GM23338 (cell line): Measurements from ENCODE around the gene PDIA6. TPM values are rescaled to one million over a fixed set of nuclear protein-coding genes. Genes with fewer than 3 reads are reported as not detected.

Source experiments
- ATAC-seq: fragments of 200-7000 bp; cut with Tn5 transposase; 3 replicates; pipeline ENCODE4 v1.9.1; 2020
- DNase-seq: peaks from one replicate; pipeline ENCODE4 v3.0.0-alpha.2; 2015; ENCODE audit warnings: low spot score
- H2AFZ ChIP-seq: fragments of 200-600 bp; sonication (generic); 2 replicates; pipeline ENCODE4 v1.8.0; 2016; ENCODE audit warnings: antibody characterized with exemption, mild to moderate bottlenecking, moderate library complexity
- H3F3A ChIP-seq: fragments of 200-600 bp; sonication (generic); replicated peaks from 2 replicates; pipeline ENCODE4 v1.8.0; 2017; ENCODE audit warnings: antibody characterized with exemption, mixed run types, low read depth
- H3K27ac ChIP-seq: fragments of 200-600 bp; sonication (generic); 2 replicates; pipeline ENCODE4 v1.6.1; 2016; ENCODE audit warnings: low read depth
- H3K27me3 ChIP-seq: fragments of 200-600 bp; sonication (generic); 2 replicates; pipeline ENCODE4 v1.8.0; 2016; ENCODE audit warnings: mild to moderate bottlenecking, mixed run types, moderate library complexity; ENCODE audit not compliant: insufficient read depth
- H3K36me3 ChIP-seq: fragments of 200-600 bp; sonication (generic); 2 replicates; pipeline ENCODE4 v1.8.0; 2016; ENCODE audit warnings: mild to moderate bottlenecking; ENCODE audit not compliant: insufficient read depth
- H3K4me1 ChIP-seq: fragments of 200-600 bp; sonication (generic); 2 replicates; pipeline ENCODE4 v1.8.0; 2016; ENCODE audit warnings: mild to moderate bottlenecking, moderate library complexity; ENCODE audit not compliant: insufficient read depth
- H3K4me2 ChIP-seq: fragments of 200-600 bp; sonication (generic); 2 replicates; pipeline ENCODE4 v1.7.1; 2017; ENCODE audit warnings: mixed run types
- H3K4me3 ChIP-seq: fragments of 200-600 bp; sonication (generic); 2 replicates; pipeline ENCODE4 v1.6.1; 2016; ENCODE audit warnings: mixed run types
- H3K79me2 ChIP-seq: fragments of 200-600 bp; sonication (generic); replicated peaks from 2 replicates; pipeline ENCODE4 v1.8.0; 2017; ENCODE audit warnings: mild to moderate bottlenecking; ENCODE audit not compliant: insufficient read depth
- H3K9me2 ChIP-seq: fragments of 200-600 bp; sonication (generic); 2 replicates; pipeline ENCODE4 v1.8.0; 2017; ENCODE audit not compliant: insufficient read depth
- H4K20me1 ChIP-seq: fragments of 200-600 bp; sonication (generic); replicated peaks from 2 replicates; pipeline ENCODE4 v1.8.0; 2017; ENCODE audit warnings: mild to moderate bottlenecking; ENCODE audit not compliant: insufficient read depth
- H3K27ac Mint-ChIP-seq: 2 replicates; pipeline ENCODE4 v1.8.0; 2020; ENCODE audit warnings: inconsistent platforms, mild to moderate bottlenecking, moderate library complexity, mixed read lengths
- H3K27me3 Mint-ChIP-seq: 3 replicates; pipeline ENCODE4 v1.8.0; 2022; ENCODE audit warnings: low read depth, mild to moderate bottlenecking, moderate library complexity, mixed read lengths, inconsistent platforms; ENCODE audit not compliant: insufficient read depth, poor library complexity
- H3K36me3 Mint-ChIP-seq: 3 replicates; pipeline ENCODE4 v1.8.0; 2021; ENCODE audit warnings: low read depth, mild to moderate bottlenecking, inconsistent platforms, moderate library complexity, mixed read lengths
- H3K4me1 Mint-ChIP-seq: 3 replicates; pipeline ENCODE4 v1.8.0; 2020; ENCODE audit warnings: mild to moderate bottlenecking, inconsistent platforms, mixed read lengths
- H3K4me3 Mint-ChIP-seq: 3 replicates; pipeline ENCODE4 v1.8.0; 2021; ENCODE audit warnings: moderate library complexity, mild to moderate bottlenecking, inconsistent platforms, mixed read lengths
- H3K9me3 Mint-ChIP-seq: 3 replicates; pipeline ENCODE4 v1.8.0; 2020; ENCODE audit warnings: moderate library complexity, mild to moderate bottlenecking, inconsistent platforms, mixed read lengths
- CREB1 ChIP-seq: fragments of 250-450 bp; sonication (Bioruptor Pico); IDR thresholded peaks from 2 replicates; pipeline ENCODE4 v1.5.0; 2020; ENCODE audit warnings: low read depth, mild to moderate bottlenecking, moderate library complexity
- CTCF ChIP-seq, 2 experiments: fragments of 200-600 bp in 1 of 2; sonication (generic) in 1 of 2; conservative IDR thresholded peaks; 2 replicates each; pipeline versions ENCODE4 v1.5.1 to v1.6.1; 2016 to 2017; ENCODE audit warnings: antibody characterized with exemption in 2 of 2, low read depth in 2 of 2, mild to moderate bottlenecking in 2 of 2, moderate library complexity in 1 of 2
- NANOG ChIP-seq: IDR thresholded peaks from 2 replicates; pipeline ENCODE4 v1.6.1; 2016; ENCODE audit warnings: antibody characterized with exemption, borderline replicate concordance
- ZNF331 ChIP-seq: fragments of 250-450 bp; sonication (Bioruptor Pico); IDR thresholded peaks from 2 replicates; pipeline ENCODE4 v1.5.0; 2020; ENCODE audit warnings: low read depth, mild to moderate bottlenecking, moderate library complexity
- polyA plus RNA-seq: library from polyadenylated mRNA; unstranded; fragments of >200 nt; fragmentation: Nextera tagmentation; extraction: Ambion mirVana; gene quantifications from 2 replicates; pipeline ENCODE4 v1.2.1, GENCODE V29; 2016
- total RNA-seq: library from RNA; depleted of rRNA; stranded (reverse); fragments of >200 nt; shearing (Covaris generic); gene quantifications from 2 replicates; pipeline ENCODE4 v1.2.3, GENCODE V29; 2014
- TF ChIP-seq, protein P1 (sequence below): fragments of 250-450 bp; sonication (Bioruptor Pico); IDR thresholded peaks from 2 replicates; pipeline ENCODE4 v1.5.0; 2020; ENCODE audit warnings: mild to moderate bottlenecking, moderate library complexity

The PDIA6 gene
- total and polyA plus RNA-seq, 2 experiments from 2014 or later = 331 to 382 TPM

DNA sequence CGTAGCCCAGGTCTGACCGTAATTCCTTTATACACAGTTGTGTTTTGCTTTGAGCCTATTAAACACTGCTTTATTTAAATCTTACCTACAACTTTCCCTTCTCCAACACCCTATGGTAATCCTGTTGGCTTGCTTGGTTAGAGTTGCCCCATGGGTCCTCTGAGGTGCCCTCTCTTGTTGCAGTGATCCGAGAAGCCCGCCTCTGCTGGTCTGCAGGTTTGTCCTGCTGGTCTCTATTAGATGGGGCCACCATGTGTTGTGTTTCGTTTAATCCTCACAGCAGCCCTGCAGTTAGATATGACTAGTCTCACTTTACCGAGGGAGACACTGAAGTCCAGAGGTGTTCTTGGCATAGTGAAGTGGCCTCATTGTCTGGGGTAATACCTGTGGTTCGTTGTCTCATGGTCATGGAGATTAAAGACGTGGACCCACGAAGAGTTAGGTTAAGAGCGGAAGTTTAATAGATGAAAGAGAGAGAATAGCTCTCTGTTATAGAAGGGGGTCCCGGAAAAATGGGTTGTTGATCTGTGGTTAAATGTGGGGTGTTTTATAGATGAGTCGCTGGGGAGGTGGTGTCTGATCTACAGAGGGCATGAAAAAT, 7.2 kb upstream of the PDIA6 start:
- no peaks in the 10 kb centered on the region for H4K20me1 ChIP-seq
- DNase-seq (no peak), ATAC-seq (no peak)
- H3K36me3 Mint-ChIP-seq = no peaks in the 10 kb centered on the region
- H3K9me2 ChIP-seq = no peaks in the 10 kb centered on the region
- no peak for TF ChIP-seq CREB1 (CRISPR knock-in tag)
- no peak for TF ChIP-seq CTCF (conservative IDR thresholded peaks at IDR 0.05; ENCODE audit: low read depth in 2 of 2)
- no peak for TF ChIP-seq NANOG
- TF ChIP-seq, protein P1, sequence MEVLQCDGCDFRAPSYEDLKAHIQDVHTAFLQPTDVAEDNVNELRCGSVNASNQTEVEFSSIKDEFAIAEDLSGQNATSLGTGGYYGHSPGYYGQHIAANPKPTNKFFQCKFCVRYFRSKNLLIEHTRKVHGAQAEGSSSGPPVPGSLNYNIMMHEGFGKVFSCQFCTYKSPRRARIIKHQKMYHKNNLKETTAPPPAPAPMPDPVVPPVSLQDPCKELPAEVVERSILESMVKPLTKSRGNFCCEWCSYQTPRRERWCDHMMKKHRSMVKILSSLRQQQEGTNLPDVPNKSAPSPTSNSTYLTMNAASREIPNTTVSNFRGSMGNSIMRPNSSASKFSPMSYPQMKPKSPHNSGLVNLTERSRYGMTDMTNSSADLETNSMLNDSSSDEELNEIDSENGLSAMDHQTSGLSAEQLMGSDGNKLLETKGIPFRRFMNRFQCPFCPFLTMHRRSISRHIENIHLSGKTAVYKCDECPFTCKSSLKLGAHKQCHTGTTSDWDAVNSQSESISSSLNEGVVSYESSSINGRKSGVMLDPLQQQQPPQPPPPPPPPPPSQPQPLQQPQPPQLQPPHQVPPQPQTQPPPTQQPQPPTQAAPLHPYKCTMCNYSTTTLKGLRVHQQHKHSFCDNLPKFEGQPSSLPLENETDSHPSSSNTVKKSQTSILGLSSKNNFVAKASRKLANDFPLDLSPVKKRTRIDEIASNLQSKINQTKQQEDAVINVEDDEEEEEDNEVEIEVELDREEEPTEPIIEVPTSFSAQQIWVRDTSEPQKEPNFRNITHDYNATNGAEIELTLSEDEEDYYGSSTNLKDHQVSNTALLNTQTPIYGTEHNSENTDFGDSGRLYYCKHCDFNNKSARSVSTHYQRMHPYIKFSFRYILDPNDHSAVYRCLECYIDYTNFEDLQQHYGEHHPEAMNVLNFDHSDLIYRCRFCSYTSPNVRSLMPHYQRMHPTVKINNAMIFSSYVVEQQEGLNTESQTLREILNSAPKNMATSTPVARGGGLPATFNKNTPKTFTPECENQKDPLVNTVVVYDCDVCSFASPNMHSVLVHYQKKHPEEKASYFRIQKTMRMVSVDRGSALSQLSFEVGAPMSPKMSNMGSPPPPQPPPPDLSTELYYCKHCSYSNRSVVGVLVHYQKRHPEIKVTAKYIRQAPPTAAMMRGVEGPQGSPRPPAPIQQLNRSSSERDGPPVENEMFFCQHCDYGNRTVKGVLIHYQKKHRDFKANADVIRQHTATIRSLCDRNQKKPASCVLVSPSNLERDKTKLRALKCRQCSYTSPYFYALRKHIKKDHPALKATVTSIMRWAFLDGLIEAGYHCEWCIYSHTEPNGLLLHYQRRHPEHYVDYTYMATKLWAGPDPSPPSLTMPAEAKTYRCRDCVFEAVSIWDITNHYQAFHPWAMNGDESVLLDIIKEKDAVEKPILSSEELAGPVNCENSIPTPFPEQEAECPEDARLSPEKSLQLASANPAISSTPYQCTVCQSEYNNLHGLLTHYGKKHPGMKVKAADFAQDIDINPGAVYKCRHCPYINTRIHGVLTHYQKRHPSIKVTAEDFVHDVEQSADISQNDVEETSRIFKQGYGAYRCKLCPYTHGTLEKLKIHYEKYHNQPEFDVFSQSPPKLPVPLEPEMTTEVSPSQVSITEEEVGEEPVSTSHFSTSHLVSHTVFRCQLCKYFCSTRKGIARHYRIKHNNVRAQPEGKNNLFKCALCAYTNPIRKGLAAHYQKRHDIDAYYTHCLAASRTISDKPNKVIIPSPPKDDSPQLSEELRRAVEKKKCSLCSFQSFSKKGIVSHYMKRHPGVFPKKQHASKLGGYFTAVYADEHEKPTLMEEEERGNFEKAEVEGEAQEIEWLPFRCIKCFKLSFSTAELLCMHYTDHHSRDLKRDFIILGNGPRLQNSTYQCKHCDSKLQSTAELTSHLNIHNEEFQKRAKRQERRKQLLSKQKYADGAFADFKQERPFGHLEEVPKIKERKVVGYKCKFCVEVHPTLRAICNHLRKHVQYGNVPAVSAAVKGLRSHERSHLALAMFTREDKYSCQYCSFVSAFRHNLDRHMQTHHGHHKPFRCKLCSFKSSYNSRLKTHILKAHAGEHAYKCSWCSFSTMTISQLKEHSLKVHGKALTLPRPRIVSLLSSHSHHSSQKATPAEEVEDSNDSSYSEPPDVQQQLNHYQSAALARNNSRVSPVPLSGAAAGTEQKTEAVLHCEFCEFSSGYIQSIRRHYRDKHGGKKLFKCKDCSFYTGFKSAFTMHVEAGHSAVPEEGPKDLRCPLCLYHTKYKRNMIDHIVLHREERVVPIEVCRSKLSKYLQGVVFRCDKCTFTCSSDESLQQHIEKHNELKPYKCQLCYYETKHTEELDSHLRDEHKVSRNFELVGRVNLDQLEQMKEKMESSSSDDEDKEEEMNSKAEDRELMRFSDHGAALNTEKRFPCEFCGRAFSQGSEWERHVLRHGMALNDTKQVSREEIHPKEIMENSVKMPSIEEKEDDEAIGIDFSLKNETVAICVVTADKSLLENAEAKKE (CRISPR knock-in tag) = no peak
- no peak for TF ChIP-seq ZNF331 (CRISPR knock-in tag)
- H3K79me2 ChIP-seq = no peaks in the 10 kb centered on the region
- peaks cover under 1% of the 10 kb centered on the region; the same call in 1 of the 3 replicates for H3K4me1 Mint-ChIP-seq
- H3K4me3 ChIP-seq = no peak overlapping the region
- no peak overlapping the region for H3K4me3 Mint-ChIP-seq
- H3K4me2 ChIP-seq = no peak overlapping the region
- H3K9me3 Mint-ChIP-seq = no peaks in the 10 kb centered on the region
- no peak overlapping the region for H3K27ac ChIP-seq
- H3F3A ChIP-seq = no peaks in the 10 kb centered on the region
- H2AFZ ChIP-seq = no peak overlapping the region
- no peaks in the 10 kb centered on the region for H3K36me3 ChIP-seq
- H3K27me3 Mint-ChIP-seq = no peaks in the 10 kb centered on the region
- H3K4me1 ChIP-seq = no peaks in the 10 kb centered on the region
- no peak overlapping the region for H3K27ac Mint-ChIP-seq
- H3K27me3 ChIP-seq = no peaks in the 10 kb centered on the region
